Panc1 (cell line): ENCODE data around the gene TENM3.

ENCODE experiments used
- POLR2AphosphoS5 ChIP-seq: IDR thresholded peaks from 2 replicates; pipeline ENCODE4 v1.6.1; 2012; ENCODE audit warnings: mild to moderate bottlenecking, low read depth, low read length, moderate library complexity
- SIN3A ChIP-seq: IDR thresholded peaks from 2 replicates; pipeline ENCODE4 v1.6.1; 2012; ENCODE audit warnings: low read depth, mild to moderate bottlenecking, low read length, moderate library complexity, borderline replicate concordance; ENCODE audit not compliant: insufficient read depth
- TF ChIP-seq, protein P1 (sequence below): fragments of 450-650 bp; IDR thresholded peaks from 2 replicates; pipeline ENCODE4 v1.5.1; 2017; ENCODE audit warnings: mild to moderate bottlenecking

GRCh38 chr4:182255441-182256190, 12.4 kb downstream of the TENM3 start:
- TF ChIP-seq SIN3A (no peak), POLR2AphosphoS5 (no peak)
- TF ChIP-seq, protein P1, sequence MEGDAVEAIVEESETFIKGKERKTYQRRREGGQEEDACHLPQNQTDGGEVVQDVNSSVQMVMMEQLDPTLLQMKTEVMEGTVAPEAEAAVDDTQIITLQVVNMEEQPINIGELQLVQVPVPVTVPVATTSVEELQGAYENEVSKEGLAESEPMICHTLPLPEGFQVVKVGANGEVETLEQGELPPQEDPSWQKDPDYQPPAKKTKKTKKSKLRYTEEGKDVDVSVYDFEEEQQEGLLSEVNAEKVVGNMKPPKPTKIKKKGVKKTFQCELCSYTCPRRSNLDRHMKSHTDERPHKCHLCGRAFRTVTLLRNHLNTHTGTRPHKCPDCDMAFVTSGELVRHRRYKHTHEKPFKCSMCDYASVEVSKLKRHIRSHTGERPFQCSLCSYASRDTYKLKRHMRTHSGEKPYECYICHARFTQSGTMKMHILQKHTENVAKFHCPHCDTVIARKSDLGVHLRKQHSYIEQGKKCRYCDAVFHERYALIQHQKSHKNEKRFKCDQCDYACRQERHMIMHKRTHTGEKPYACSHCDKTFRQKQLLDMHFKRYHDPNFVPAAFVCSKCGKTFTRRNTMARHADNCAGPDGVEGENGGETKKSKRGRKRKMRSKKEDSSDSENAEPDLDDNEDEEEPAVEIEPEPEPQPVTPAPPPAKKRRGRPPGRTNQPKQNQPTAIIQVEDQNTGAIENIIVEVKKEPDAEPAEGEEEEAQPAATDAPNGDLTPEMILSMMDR = no peak
